Measurements from ENCODE around the gene HPDL.

HPDL gene

DNA sequence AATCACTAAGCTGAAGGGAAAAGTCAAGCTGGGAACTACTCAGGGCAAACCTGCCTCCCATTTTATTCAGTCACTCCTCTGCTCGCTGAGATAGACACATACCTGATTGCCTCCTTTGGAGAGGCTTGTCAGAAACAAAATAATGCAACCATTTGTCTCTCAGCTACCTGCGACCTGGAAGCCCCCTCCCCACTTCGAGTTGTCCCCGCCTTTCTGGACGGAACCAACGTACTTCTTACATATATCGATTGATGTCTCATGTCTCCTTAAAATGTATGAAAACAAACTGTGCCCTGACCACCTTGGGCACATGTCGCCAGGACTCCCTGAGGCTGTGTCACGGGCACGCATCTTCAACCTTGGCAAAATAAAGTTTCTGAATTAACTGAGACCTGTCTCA is 21.5 kb upstream of the HPDL start:
- H3K4me3 ChIP-seq (ENCODE audit: low read depth, low read length) = no peak overlapping the region
- DNase-seq (ENCODE audit: low read depth) = no peak
- TF ChIP-seq POLR2A (IDR thresholded peaks at IDR 0.05; ENCODE audit: extremely low read depth, insufficient read length) = no peak
- TF ChIP-seq, protein P1, sequence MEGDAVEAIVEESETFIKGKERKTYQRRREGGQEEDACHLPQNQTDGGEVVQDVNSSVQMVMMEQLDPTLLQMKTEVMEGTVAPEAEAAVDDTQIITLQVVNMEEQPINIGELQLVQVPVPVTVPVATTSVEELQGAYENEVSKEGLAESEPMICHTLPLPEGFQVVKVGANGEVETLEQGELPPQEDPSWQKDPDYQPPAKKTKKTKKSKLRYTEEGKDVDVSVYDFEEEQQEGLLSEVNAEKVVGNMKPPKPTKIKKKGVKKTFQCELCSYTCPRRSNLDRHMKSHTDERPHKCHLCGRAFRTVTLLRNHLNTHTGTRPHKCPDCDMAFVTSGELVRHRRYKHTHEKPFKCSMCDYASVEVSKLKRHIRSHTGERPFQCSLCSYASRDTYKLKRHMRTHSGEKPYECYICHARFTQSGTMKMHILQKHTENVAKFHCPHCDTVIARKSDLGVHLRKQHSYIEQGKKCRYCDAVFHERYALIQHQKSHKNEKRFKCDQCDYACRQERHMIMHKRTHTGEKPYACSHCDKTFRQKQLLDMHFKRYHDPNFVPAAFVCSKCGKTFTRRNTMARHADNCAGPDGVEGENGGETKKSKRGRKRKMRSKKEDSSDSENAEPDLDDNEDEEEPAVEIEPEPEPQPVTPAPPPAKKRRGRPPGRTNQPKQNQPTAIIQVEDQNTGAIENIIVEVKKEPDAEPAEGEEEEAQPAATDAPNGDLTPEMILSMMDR (IDR thresholded peaks at IDR 0.05; ENCODE audit: low read depth, low read length) = no peak
- TF ChIP-seq, protein P2, sequence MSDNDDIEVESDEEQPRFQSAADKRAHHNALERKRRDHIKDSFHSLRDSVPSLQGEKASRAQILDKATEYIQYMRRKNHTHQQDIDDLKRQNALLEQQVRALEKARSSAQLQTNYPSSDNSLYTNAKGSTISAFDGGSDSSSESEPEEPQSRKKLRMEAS (IDR thresholded peaks at IDR 0.05; ENCODE audit: low read depth, low read length) = no peak
- TF ChIP-seq MYC (IDR thresholded peaks at IDR 0.05; ENCODE audit: low read depth, low read length) = no peak

DNA sequence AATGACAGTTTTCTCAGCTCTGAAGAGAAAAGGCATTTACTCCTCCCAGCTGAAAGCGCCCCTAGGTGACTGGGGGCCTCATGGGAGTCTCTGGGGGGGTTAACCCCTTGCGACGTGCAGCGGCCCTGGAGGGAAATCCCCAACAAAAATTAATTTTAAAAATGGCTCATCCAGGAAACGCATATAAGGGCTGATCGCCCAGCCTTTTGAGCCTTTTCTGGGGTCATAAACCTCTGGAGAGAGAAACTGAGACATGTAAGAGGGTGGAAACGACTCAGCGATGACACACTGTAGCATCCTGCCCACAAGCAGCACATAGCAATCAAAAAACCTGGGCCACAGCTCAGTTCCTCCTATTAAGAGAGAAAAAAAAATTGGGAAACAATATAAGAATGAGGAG is 20.4 kb upstream of the HPDL start:
- TF ChIP-seq POLR2A (IDR thresholded peaks at IDR 0.05; ENCODE audit: extremely low read depth, insufficient read length) (no peak), MYC (IDR thresholded peaks at IDR 0.05; ENCODE audit: low read depth, low read length) (no peak)
- TF ChIP-seq, protein P1 (IDR thresholded peaks at IDR 0.05; ENCODE audit: low read depth, low read length) = no peak
- TF ChIP-seq, protein P2 (IDR thresholded peaks at IDR 0.05; ENCODE audit: low read depth, low read length) = no peak
- peak; percentile 81 for DNase-seq (ENCODE audit: low read depth)
- H3K4me3 ChIP-seq (ENCODE audit: low read depth, low read length) = no peak overlapping the region

DNA sequence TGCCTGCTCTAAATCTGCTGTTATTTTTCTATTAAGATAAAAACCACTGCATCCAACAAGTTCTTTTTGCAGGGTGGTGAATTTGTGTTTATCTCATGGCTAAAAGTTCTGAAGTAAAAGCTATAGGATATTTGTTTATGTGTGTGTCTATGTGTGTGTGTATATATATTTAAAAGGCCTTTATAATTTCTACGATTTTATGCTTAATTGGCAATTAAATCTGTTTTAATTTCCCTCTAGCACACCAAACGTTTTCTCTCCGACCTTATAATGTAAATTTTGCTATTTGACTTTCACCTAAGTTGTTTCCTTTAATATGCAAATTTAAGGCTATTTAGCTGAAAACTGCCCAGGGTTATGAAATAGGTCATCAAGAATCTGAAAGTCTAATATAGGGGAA is 19.8 kb upstream of the HPDL start:
- no peak overlapping the region for H3K4me3 ChIP-seq (ENCODE audit: low read depth, low read length)
- TF ChIP-seq MYC (IDR thresholded peaks at IDR 0.05; ENCODE audit: low read depth, low read length) (no peak), POLR2A (IDR thresholded peaks at IDR 0.05; ENCODE audit: extremely low read depth, insufficient read length) (no peak)
- TF ChIP-seq, protein P2 (IDR thresholded peaks at IDR 0.05; ENCODE audit: low read depth, low read length) = no peak
- TF ChIP-seq, protein P1 (IDR thresholded peaks at IDR 0.05; ENCODE audit: low read depth, low read length) = no peak
- DNase-seq (ENCODE audit: low read depth) = no peak

DNA sequence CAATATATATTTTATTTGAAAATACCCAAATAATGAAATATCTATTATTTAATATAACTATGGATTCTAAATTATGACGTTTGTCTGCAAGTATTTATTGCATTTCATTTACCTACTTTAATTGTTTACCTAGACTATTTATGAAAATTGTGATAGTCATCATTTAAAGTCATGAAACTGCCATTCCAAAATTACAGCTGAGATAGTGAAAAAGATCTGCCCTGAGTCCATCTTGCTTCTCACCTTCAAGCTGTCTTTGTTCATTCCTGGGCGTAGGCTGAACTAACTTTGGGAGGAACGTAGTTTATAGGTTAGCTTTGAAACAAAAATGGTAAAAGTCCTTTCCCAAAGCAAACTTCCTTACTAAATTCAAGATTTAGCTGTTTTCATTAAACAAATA is 12.4 kb upstream of the HPDL start:
- no peak for DNase-seq (ENCODE audit: low read depth)

DNA sequence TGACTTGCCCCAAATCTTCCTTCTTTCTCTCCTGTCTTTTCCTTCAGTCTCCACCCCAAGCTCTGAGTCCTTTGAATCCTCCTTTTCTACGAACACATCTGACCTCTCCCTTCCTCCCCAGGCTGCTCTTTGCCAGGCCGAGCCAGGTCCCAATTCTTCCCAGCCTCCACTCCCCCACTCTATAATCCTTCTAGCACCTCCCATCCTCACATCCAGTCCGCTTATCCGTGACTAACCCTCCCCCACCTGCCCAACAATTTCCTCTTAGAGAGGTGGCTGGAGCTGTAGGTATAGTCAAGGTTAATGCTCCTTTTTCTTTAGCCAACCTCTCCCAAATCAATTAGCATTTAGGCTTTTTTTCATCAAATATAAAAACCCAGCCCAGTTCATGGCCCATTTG is 9.5 kb upstream of the HPDL start:
- no peak overlapping the region for H3K4me3 ChIP-seq (ENCODE audit: low read depth, low read length)
- TF ChIP-seq MYC (IDR thresholded peaks at IDR 0.05; ENCODE audit: low read depth, low read length) = no peak
- TF ChIP-seq POLR2A (IDR thresholded peaks at IDR 0.05; ENCODE audit: extremely low read depth, insufficient read length) = no peak
- no peak for DNase-seq (ENCODE audit: low read depth)

More for the DNA sequence above, 12.4 kb upstream of the HPDL start:
- TF ChIP-seq, protein P1 (IDR thresholded peaks at IDR 0.05; ENCODE audit: low read depth, low read length) = no peak
- TF ChIP-seq MYC (IDR thresholded peaks at IDR 0.05; ENCODE audit: low read depth, low read length) (no peak), POLR2A (IDR thresholded peaks at IDR 0.05; ENCODE audit: extremely low read depth, insufficient read length) (no peak)
- TF ChIP-seq, protein P2 (IDR thresholded peaks at IDR 0.05; ENCODE audit: low read depth, low read length) = no peak
- no peak overlapping the region for H3K4me3 ChIP-seq (ENCODE audit: low read depth, low read length)

DNA sequence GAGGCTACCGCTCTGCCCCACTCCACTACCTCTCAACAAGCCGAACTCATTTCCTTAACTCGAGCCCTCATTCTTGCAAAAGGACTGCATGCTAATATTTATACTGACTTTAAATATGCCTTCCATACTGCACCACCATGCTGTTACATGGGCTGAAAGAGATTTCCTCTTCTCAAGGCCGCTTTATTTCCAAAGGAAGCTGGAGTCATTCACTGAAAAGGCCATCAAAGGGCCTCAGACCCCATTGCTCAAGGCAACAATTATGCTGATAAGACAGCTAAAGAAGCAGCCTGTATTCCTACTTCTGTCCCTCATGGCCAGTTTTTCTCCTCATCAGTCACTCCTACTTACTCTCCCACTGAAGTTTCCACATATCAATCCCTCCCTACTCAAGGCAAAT is 6.9 kb upstream of the HPDL start:
- no peak overlapping the region for H3K4me3 ChIP-seq (ENCODE audit: low read depth, low read length)
- TF ChIP-seq POLR2A (IDR thresholded peaks at IDR 0.05; ENCODE audit: extremely low read depth, insufficient read length) = no peak
- TF ChIP-seq, protein P2 (IDR thresholded peaks at IDR 0.05; ENCODE audit: low read depth, low read length) = no peak

DNA sequence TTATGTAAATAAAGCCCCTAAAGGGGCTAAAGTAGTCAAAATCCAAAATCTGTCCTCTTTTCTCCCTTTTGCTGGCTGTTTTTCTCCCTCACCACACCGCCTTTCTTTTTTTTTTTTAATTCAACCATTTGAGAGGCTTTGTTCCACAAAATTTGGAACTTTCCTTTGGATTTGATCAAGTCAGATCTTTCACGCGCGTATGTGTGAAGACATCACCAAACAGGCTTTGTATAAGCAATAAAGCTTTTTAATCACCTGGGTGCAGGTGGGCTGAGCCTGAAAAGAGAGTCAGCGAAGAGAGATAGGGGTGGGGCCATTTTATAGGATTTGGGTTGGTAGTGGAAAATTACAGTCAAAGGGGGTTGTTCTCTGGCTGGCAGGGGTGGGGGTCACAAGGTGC is 5.3 kb upstream of the HPDL start:
- no peak for DNase-seq (ENCODE audit: low read depth)
- H3K4me3 ChIP-seq (ENCODE audit: low read depth, low read length) = no peak overlapping the region
- TF ChIP-seq, protein P1 (IDR thresholded peaks at IDR 0.05; ENCODE audit: low read depth, low read length) = no peak
- TF ChIP-seq POLR2A (IDR thresholded peaks at IDR 0.05; ENCODE audit: extremely low read depth, insufficient read length) = no peak
- no peak for TF ChIP-seq MYC (IDR thresholded peaks at IDR 0.05; ENCODE audit: low read depth, low read length)
- TF ChIP-seq, protein P2 (IDR thresholded peaks at IDR 0.05; ENCODE audit: low read depth, low read length) = no peak

More for the DNA sequence above, 6.9 kb upstream of the HPDL start:
- no peak for DNase-seq (ENCODE audit: low read depth)

All from NB4 (cell line).